ENCODE results near the gene FSIP1.

FSIP1 gene

GRCh38 chr15:39595338-39596221 lies 187.1 kb downstream of the FSIP1 start:
- H3K4me3 ChIP-seq (ENCODE audit: low read length): no peak overlapping the region
- DNase-seq (ENCODE audit: low read depth): no peak
- no peak for TF ChIP-seq CTCF (conservative IDR thresholded peaks at IDR 0.05; ENCODE audit: low read depth, low read length)

GRCh38 chr15:39594446-39595337 lies 187.9 kb downstream of the FSIP1 start:
- no peak overlapping the region for H3K4me3 ChIP-seq (ENCODE audit: low read length)
- no peak for DNase-seq (ENCODE audit: low read depth)
- no peak for TF ChIP-seq CTCF (conservative IDR thresholded peaks at IDR 0.05; ENCODE audit: low read depth, low read length)

- TF ChIP-seq CTCF (conservative IDR thresholded peaks at IDR 0.05; ENCODE audit: low read depth, low read length): no peak
- no peak for DNase-seq (ENCODE audit: low read depth)
- H3K4me3 ChIP-seq (ENCODE audit: low read length): no peak overlapping the region
These were observed 188.8 kb downstream of the FSIP1 start for GRCh38 chr15:39593656-39594445.

GRCh38 chr15:39593071-39593655 lies 189.5 kb downstream of the FSIP1 start:
- no peak for DNase-seq (ENCODE audit: low read depth)
- no peak overlapping the region for H3K4me3 ChIP-seq (ENCODE audit: low read length)
- no peak for TF ChIP-seq CTCF (conservative IDR thresholded peaks at IDR 0.05; ENCODE audit: low read depth, low read length)

- H3K4me3 ChIP-seq (ENCODE audit: low read length): no peak overlapping the region
- no peak for DNase-seq (ENCODE audit: low read depth)
- no peak for TF ChIP-seq CTCF (conservative IDR thresholded peaks at IDR 0.05; ENCODE audit: low read depth, low read length)
These were observed 190.1 kb downstream of the FSIP1 start for GRCh38 chr15:39592500-39592899.

- H3K4me3 ChIP-seq (ENCODE audit: low read length): no peak overlapping the region
- TF ChIP-seq CTCF (conservative IDR thresholded peaks at IDR 0.05; ENCODE audit: low read depth, low read length): no peak
- DNase-seq (ENCODE audit: low read depth): no peak
These were observed 190.7 kb downstream of the FSIP1 start for GRCh38 chr15:39591896-39592315.
